Body of pancreas (tissue), 4 donors: Measurements from ENCODE around the gene C2orf74. TPM values are rescaled to one million over a fixed set of nuclear protein-coding genes. Genes with fewer than 3 reads are reported as not detected.

Experiments used
- ATAC-seq: fragments of 150-250 bp; one replicate; pipeline ENCODE4 v1.9.1; 2016
- DNase-seq, 4 donors: peaks; one replicate each; pipeline ENCODE4 v3.0.0-alpha.2; 2019
- H3K27ac ChIP-seq, 4 donors: fragments of 200-600 bp; sonication (generic); 1 replicate in 3 of 4; 2 replicates in 1 of 4; pipeline versions ENCODE4 v1.5.1 to v1.6.1; 2016 to 2019; ENCODE audit warnings: mild to moderate bottlenecking in 1 of 4, mixed read lengths in 1 of 4, moderate library complexity in 1 of 4
- H3K27me3 ChIP-seq, 2 donors: fragments of 200-600 bp; sonication (generic); one replicate each; pipeline ENCODE4 v1.6.0; 2016; ENCODE audit warnings: mild to moderate bottlenecking in 1 of 2
- H3K36me3 ChIP-seq, 2 donors: fragments of 200-600 bp; sonication (generic); replicated peaks in 1 of 2; 2 replicates each; pipeline ENCODE4 v1.5.1; 2016; ENCODE audit warnings: low read depth in 2 of 2; ENCODE audit not compliant: insufficient read depth in 1 of 2
- H3K4me1 ChIP-seq: fragments of 200-600 bp; sonication (generic); one replicate; pipeline ENCODE4 v1.6.0; 2016
- H3K4me3 ChIP-seq, 2 donors: fragments of 200-600 bp; sonication (generic); 1 replicate in 1 of 2; 2 replicates in 1 of 2; pipeline ENCODE4 v1.5.1; 2016 to 2019
- H3K9me3 ChIP-seq, 3 donors: fragments of 200-600 bp; sonication (generic); 1 replicate in 2 of 3; 2 replicates in 1 of 3; pipeline ENCODE4 v1.5.1; 2016
- POLR2A ChIP-seq, 3 donors: fragments of 450-650 bp; IDR thresholded peaks; one replicate each; pipeline ENCODE4 v1.6.1; 2016; ENCODE audit warnings: antibody characterized with exemption in 3 of 3, mild to moderate bottlenecking in 2 of 3
- WGBS, 2 donors: methylation state at CpG; one replicate each; pipeline ENCODE4 v1.1.5; 2017; 5-methylcytosine and 5-hydroxymethylcytosine counted together
- intact Hi-C: fragments of 100-400 bp; cut with DNase I; formaldehyde crosslinking; loops from one replicate; pipeline ENCODE4 v1.15.1; 2023
- total RNA-seq, 2 donors: library from RNA; depleted of rRNA; stranded (reverse); fragments of >200 nt; gene quantifications; one replicate each; pipeline ENCODE4 v1.1.0, GENCODE V29; 2016
- TF ChIP-seq, protein P1 (sequence below), 7 experiments: fragments of 450-650 bp in 4 of 7; fragments of 200-600 bp in 3 of 7; sonication (generic) in 3 of 7; IDR thresholded peaks; one replicate each; pipeline ENCODE4 v1.5.1; 2016 to 2019; ENCODE audit warnings: antibody characterized with exemption in 7 of 7

The C2orf74 gene
- 10 to 100 TPM in 1 of 2 donors, 1 to 10 TPM in 1; 3.9 to 25.7 TPM for total RNA-seq

DNA sequence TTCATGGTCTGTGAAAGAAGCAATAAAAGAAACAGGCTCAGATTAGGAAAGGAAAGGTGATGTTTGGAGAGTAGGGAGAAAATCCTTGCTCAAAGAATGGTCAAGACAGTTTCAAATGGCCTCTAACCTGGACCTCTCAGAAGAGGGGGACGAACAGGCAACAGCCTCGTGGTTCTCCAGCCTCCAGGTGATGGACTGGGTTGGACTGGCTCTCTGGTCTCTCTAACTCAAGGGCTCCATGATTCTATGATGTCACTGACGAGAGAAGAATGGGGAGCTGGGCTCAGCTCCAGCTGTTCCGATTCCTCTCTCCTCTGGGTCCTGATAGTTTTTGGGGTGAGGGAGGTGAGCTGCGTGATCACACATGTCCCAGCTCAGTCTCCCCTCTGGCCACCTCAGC is at the start of gene C2orf74:
C2orf74 (plus strand) TSS at position 301 of the 400 bp plus-strand sequence. CDS start 327 bp downstream, outside the sequence.
- Histone ChIP-seq H3K4me3 (no peak within 1 kb of the TSS), H3K27ac (no peak within 1 kb of the TSS), H3K27me3 (no peaks in the 10 kb centered on the region), H3K4me1 (no peaks in the 10 kb centered on the region), H3K36me3 (peaks cover 0 to 9% of the 10 kb centered on the region in 2 donors), H3K9me3 (no peaks in the 10 kb centered on the region)
- intact Hi-C loops = no loop called here
- WGBS, 2 donors = 89 to 91% methylated on average over 4 to 5 of the region's 5 CpGs
- DNase-seq (no peak), ATAC-seq (no peak)
- TF ChIP-seq POLR2A (IDR thresholded peaks at IDR 0.05) = no peak
- TF ChIP-seq, protein P1, sequence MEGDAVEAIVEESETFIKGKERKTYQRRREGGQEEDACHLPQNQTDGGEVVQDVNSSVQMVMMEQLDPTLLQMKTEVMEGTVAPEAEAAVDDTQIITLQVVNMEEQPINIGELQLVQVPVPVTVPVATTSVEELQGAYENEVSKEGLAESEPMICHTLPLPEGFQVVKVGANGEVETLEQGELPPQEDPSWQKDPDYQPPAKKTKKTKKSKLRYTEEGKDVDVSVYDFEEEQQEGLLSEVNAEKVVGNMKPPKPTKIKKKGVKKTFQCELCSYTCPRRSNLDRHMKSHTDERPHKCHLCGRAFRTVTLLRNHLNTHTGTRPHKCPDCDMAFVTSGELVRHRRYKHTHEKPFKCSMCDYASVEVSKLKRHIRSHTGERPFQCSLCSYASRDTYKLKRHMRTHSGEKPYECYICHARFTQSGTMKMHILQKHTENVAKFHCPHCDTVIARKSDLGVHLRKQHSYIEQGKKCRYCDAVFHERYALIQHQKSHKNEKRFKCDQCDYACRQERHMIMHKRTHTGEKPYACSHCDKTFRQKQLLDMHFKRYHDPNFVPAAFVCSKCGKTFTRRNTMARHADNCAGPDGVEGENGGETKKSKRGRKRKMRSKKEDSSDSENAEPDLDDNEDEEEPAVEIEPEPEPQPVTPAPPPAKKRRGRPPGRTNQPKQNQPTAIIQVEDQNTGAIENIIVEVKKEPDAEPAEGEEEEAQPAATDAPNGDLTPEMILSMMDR (IDR thresholded peaks at IDR 0.05) = no peak

DNA sequence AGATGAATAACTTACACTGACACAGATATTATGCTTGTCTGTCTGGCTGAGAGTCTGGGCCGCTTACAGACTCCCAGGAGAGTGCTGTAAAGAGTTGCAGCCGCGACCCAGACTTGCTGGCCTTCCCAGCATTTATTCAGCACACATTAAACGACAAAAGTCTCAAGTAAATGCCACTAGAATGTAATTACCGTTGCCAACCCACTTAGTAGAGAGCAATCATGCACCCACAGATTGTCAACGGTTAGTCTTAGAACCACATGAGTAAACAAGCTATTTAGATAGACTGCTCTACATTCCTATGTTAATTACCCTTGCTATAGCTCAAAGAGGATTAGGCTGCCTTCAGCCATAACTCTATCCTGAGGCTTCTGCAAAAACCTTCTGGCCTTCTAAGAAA is 47.8 kb upstream of the C2orf74 start:
- Histone ChIP-seq H3K27me3 (no peaks in the 10 kb centered on the region), H3K4me1 (no peaks in the 10 kb centered on the region), H3K36me3 (no peaks in the 10 kb centered on the region), H3K27ac (no peak overlapping the region), H3K9me3 (no peaks in the 10 kb centered on the region), H3K4me3 (no peak overlapping the region)
- ATAC-seq (no peak), DNase-seq (no peak)
- intact Hi-C loops = no loop called here
- WGBS, 2 donors = 88 to 93% methylated on average over 6 of the region's 6 CpGs
- TF ChIP-seq, protein P1 (IDR thresholded peaks at IDR 0.05) = no peak
- no peak for TF ChIP-seq POLR2A (IDR thresholded peaks at IDR 0.05)

DNA sequence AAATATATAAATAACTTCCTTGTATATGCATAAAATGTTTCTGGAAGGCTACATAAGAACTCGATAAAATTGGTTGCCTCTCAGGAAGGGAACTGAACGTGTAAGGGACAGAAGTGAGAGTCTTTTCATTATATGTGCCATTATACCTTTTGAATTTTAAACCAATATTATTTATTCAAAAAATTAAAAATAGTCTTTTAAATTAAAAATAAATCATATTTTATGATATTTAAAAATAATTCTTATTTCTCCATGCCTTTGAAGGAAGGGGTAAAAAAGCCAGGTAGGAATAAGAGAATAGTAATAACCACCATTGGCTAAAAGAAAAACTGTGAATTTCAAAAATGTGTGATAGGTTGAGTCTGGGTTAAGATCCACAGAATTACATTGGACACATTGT is 45.7 kb upstream of the C2orf74 start:
- TF ChIP-seq, protein P1 (IDR thresholded peaks at IDR 0.05) = no peak
- no peak for TF ChIP-seq POLR2A (IDR thresholded peaks at IDR 0.05)
- ATAC-seq (no peak), DNase-seq (no peak)
- intact Hi-C loops = no loop called here
- H3K36me3 ChIP-seq = no peaks in the 10 kb centered on the region
- H3K4me1 ChIP-seq = no peaks in the 10 kb centered on the region
- WGBS, 2 donors = 94 to 95% methylated on average over 2 of the region's 2 CpGs
- no peak overlapping the region for H3K27ac ChIP-seq
- H3K27me3 ChIP-seq = no peaks in the 10 kb centered on the region
- no peaks in the 10 kb centered on the region for H3K9me3 ChIP-seq
- H3K4me3 ChIP-seq = no peak overlapping the region

DNA sequence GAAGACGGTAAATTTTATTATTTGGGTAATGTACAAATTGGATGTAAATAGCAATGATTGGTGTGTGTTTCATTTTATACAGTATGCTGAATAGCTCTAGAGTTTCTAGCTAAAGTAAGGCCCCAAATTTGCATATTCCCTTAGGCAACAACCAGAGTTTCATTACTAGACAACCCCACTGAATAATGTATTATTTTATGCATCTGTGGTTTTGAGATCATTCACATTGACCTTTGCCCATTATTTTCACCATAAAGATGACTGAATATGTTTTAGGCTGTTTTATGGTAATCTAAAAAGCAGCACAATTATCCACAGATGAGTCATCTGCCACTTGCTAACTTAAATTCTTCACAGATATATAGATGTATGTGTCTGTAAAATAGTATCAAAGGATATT is 44.5 kb upstream of the C2orf74 start:
- WGBS, 2 donors = 94 to 100% methylated on average over 1 of the region's 1 CpG

More for the DNA sequence above, 44.5 kb upstream of the C2orf74 start:
- Histone ChIP-seq H3K4me1 (no peaks in the 10 kb centered on the region), H3K36me3 (no peaks in the 10 kb centered on the region), H3K4me3 (no peak overlapping the region), H3K9me3 (no peaks in the 10 kb centered on the region), H3K27me3 (no peaks in the 10 kb centered on the region), H3K27ac (no peak overlapping the region)
- TF ChIP-seq, protein P1 (IDR thresholded peaks at IDR 0.05) = no peak
- no peak for TF ChIP-seq POLR2A (IDR thresholded peaks at IDR 0.05)
- DNase-seq = no peak
- no peak for ATAC-seq
- intact Hi-C loops = no loop called here
